RPMI8226 (cell line): ENCODE measurements around the gene NSMCE4A.
"Not testable (repeated sequence)": the region's sequence is repeated elsewhere in the genome, so short reads cannot be mapped to it uniquely, and the experiment has no call there.

Experiments used
- DNase-seq: peaks from one replicate; pipeline ENCODE4 v3.0.0-alpha.2; 2015

NSMCE4A gene, protein sequence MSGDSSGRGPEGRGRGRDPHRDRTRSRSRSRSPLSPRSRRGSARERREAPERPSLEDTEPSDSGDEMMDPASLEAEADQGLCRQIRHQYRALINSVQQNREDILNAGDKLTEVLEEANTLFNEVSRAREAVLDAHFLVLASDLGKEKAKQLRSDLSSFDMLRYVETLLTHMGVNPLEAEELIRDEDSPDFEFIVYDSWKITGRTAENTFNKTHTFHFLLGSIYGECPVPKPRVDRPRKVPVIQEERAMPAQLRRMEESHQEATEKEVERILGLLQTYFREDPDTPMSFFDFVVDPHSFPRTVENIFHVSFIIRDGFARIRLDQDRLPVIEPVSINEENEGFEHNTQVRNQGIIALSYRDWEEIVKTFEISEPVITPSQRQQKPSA

DNA sequence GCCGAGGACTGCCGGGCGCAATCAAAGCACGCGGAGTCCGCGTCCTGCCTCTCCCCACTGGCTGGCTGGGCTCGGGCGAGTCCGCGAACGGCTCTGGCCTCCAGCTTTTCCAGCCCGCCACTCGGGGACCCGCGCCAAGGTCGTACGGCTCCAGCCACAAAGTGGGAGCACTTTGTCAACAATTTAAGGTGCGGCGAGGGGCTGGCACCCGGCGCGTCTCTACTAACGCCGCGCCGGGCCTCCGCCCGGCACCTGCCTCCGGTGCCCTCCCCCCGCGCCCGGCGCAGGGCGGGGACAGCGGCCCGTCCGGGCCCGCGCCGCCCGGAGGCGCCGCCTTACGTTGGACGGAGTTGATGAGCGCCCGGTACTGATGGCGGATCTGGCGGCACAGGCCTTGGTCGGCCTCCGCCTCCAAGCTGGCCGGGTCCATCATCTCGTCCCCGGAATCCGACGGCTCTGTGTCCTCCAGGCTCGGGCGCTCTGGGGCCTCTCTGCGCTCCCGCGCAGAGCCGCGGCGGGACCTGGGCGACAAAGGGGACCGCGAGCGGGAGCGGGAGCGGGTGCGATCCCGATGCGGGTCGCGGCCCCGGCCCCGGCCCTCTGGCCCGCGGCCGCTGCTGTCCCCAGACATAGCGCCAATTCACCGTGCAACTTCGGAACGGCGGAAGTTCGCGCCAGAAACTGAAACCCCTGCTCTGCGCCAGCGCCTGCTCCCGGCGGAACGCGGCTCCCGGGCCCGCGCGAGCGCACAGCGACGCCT lies at the start of gene NSMCE4A:
Gene NSMCE4A (minus strand): TSS at position 683 of the 760 bp plus-strand sequence. CDS start 52 bp downstream, at position 631.
- peak; percentile 86 for DNase-seq

DNA sequence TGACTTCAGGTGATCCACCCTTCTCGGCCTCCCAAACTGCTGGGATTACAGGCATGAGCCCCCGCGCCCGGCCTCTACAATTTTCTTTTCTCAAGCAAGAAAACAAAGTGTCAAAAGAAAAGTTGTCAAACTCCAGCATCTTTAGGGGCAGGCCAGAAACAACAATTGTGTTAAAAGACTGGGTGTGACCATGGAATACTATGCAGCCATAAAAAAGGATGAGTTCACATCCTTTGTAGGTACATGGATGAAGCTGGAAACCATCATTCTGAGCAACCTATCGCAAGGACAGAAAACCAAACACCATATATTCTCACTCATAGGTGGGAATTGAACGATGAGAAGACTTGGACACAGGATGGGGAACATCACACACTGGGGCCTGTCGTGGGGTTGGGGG lies 48.2 kb upstream of the NSMCE4A start:
- DNase-seq, result not testable (repeated sequence)

DNA sequence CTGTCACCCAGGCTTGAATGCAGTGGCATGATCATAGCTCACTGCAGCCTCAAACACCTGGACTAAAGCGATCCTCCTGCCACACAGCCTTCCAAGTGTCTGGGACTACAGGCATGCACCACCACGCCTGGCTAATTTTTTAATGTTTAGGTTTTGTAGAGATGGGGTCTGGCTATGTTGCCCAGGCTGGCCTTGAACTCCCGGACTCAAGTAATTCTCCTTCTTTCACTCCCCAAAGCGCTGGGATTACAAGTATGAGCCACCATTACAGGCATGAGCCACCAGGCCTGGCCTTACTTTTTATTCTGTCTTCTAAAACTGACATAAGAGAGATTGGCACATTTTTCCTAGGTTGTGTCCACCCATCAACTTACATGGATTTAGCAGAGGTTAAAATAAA lies 47.3 kb upstream of the NSMCE4A start:
- DNase-seq, result no peak

DNA sequence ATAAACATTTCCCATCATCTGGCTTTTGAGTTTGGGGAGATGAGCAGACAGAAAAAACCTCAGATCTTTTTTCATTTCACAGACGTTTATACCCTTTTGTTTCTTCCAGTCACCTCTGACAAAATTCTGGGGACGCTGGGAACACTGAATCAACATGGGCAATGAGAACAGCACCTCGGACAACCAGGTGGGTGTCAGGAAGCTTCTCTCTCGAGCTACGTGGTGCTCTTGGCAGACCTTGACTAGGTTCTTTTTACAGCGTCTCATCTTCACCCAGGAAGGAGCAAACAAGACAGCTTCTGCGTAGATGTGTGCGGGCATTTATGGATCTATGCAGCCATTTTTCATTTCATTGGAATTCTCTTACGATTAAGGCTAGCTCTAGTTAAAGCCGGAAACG lies 46.8 kb upstream of the NSMCE4A start:
- no peak for DNase-seq

DNA sequence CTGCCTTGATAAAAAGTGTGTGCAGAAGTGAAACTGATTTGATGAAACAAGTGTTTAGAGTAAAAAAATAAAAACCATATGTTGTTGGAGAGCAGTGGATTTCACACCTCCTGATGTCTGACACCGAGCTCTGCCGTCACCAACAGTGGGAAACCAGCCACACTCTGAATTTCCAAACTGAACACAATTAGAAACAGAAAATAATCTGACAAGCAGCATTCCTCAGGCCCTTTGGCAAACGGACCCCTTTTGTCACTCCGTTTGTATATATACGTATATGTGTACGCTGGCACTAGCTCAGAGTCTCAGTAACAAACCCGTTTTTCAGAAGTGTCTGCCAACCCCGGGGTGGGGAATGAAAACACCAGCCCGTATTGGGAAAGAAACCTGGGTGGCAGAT lies 46.4 kb upstream of the NSMCE4A start:
- peak; percentile 5 for DNase-seq

DNA sequence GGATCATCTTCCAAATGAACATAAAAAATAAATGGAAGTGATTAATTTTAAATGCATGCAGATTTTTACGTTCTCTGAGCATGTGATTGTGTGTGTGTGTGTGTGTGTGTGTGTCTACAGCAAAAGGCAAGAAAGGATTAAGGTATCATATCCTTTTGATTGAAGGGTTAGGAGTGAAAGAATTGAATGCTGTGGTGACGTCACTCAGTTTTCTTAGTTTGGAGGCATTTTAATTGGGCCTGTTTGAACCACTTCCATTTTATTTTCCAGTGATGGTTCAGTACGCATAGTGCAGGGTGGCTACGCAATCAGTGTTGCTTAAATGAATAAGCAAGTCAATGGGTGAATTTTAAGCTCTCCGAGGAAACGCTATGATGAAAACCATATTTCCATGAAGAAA lies 45.2 kb upstream of the NSMCE4A start:
- DNase-seq, result peak; percentile 34

DNA sequence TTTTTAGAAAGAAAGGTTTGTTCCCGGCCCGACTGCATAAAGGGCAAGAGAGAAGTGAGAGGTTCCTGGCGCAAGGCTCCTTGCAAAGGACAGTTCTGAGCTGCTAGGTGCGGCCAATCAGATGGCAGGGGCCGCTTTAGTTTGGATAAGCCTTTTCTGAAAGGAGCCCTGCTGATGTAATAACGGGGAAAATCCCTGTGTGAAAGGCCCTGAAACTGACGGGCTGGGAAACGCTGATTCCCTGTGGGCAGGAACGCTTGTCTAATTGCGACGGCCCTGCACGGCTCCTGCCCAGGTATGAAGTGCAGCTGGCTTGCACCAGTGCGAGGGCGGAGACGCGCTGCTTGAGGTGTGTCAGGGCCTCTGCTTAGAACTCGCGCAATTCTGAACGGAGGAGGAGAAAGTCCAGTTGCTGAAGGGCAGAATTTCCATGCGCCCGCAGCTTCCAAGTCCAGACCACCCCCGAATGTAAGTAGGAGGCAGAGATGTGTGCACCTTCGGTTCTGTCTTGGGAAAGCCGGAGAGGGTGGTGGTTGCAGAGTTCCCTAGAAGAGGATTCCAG lies 44.5 kb upstream of the NSMCE4A start:
- DNase-seq, result peak; percentile 82

DNA sequence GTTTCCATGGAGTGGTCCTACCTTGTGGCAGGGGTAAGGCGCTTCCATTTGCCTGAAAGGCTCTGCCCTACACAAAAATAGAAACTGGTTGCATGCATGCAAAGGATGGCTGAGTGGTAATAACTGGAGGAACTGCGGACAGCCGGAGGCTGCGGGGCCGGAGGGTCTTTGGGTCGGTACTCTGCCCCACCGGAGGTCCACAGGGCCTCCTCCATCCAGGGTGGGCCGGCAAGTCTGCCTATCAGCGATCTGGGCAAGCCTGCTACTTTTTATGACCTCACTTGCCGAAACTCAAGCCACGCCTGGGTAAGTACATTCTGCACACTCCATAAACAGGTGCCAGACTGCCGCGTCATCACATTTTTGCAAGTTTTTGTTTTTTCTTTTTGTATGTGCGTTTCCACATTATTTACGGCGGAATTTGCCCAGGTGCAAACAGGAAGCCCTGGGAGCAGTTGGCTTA lies 44.0 kb upstream of the NSMCE4A start:
- DNase-seq, result peak; percentile 91

DNA sequence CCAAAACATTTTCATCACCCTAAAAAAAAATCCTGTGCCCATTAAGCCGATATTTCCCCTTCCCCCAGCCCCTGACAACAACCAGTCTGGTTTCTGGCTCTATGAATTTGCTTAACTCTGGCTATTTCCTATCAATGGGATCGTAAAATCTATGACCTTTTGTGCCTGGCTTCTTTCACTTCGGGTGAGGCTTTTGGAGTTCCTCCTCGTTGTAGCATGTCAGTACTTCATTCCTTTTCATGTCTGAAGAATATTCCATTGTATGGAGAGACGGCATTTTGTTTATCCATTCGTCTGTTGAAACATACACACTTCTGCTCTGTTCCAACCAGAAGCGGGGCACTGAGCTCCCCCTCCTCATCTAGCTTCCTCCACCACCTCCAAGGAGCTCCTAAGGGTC lies 43.5 kb upstream of the NSMCE4A start:
- peak; percentile 11 for DNase-seq

DNA sequence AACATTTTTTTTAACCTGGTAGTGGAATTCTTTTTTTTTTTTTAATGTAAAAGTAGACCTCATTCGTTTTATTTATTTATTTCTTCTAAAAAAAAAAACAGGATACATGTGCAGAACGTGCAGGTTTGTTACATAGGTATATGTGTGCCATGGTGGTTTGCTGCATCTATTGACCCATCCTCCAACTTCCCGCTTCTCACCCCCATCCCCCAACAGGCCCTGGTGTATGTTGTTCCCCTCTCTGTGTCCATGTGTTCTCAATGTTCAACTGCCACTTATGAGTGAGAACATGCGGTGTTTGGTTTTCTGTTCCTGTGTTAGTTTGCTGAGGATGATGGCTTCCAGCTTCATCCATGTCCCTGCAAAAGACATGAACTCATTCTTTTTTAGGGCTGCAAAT lies 42.9 kb upstream of the NSMCE4A start:
- DNase-seq, result peak; percentile 62

DNA sequence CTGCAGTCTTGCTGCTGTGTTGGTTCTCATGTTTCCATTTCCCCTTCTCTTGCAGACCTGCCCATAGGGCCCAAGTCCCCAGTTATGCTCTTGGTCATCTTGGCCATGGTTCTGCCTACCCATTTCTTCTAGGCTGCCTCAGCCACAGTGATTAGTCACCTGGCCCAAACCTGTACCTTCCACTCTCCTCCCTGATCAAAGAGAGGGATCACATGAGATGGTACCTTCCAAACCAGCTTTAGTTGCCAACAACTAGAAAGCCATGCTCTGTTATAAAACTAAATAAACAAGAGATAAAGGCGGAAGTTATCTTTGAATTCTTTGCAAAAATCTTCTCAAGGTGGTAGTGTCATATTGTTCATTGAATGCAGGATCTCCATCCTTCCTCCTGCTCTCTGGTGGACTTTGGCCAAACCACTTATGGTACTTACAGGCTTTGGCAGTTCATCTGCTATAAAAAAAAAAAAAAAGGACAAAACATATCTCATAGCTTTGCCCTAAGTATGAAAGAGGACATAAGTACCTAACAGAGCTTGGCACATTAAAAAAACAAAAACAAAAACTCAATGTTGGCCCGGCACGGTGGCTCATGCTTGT lies 39.7 kb upstream of the NSMCE4A start:
- no peak for DNase-seq

DNA sequence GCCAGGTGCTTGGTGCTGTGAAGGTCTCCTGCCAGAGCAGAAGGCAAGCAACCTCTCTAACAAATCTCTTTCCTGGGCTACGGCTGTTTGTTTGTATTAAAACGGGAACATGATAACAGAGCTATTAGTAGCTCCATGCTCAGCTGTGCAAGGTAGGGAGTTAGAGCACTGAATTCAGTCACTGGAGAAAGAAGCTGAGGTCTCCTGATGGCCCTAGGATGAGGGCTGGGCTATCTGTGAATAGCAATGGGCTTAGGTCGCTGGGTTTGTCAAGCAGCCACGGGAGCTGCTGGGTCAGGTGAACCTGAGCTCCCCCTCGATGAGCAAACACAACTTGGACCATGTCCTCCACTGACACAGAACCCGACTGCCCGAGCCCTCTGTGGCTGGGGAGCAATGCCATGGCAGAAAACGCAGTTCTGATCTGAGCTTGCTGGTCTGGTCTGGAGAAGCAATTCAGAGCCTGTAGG lies 38.3 kb upstream of the NSMCE4A start:
- DNase-seq, result no peak

DNA sequence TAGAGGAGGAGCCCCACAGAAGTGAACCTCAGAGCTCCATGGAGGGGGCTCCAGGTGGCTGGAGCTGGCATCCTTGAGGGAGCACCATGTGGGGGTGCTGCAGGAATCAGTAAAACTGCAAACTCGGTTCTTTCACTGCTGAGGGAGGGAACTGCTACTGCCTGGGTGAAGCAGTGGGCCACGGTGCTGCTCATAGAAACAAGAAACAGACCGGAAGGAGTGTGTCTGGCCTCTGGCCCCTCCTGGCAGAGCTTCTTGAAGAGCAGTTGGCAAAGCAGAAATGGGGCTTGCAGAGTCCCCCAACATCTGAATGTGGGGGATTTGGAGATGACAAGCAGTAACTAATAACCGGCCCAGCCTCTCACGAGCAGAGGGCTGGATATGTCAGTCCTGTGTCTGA lies 37.7 kb upstream of the NSMCE4A start:
- DNase-seq, result no peak

DNA sequence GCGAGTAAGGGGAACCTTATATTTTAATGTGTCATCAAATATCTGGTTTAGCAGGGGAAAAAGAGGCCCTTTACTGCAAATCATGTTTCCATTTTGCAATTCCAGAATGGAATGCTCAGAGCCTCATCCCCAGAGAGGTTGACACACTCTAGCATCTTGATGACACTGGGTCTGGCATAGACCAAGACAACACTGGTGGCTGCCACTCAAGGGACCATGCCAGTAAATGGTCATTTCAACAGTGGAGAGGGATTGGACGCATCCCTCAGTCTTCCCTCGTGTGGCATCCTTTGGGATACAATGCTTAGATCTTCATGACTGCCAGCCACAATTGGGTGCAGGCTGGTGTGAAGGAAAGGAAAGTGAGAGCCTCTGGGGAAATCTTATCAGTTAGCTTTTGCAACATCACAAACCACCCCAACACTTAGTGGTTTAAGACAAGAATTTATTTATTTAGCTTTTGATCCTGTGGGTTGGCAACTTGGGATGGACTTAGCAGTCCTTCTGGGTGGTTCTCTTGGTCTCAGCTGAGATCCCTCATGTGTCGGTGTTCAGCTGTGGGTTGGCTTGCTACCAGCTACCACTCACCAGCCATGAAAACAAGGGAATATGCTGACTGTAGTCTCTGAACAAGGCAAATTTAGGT lies 35.5 kb upstream of the NSMCE4A start:
- no peak for DNase-seq

DNA sequence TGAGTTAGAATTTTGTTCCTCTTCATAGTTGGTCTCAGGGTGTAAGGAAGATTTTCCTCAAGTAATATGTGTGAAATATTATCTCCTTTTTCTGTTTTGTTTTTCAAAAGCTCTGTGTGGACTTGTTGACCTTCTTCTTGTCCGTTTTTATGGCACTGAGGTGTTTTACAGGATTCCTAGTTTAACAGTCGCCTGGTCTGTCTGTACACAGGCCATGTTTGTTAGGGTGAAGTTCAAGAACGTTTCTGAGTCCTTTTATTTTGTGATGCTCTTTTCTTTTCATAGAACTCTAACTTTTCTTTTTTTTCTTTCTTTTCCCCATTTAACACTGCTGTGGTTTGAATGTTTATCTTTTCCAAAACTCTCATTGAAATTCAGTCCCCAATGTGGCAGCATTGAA lies 32.4 kb upstream of the NSMCE4A start:
- no peak for DNase-seq

DNA sequence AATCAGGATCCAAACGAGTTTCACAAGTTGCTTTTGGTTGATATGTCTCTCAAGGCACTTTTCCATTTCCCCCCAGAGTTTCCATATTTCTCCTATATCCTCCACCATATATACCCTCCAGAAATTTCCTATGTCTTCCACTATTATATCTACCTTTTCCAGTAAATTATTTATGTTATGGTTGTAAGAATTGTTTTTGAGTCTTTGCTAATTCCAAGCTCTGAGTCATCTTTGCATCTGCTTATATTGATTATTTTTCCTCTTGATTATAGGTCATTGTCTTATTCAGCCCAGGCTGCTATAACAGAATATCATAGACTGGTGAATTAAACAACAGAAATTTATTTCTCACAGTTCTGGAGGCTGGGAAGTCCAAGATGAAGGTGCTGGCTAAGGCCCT lies 26.7 kb upstream of the NSMCE4A start:
- no peak for DNase-seq

DNA sequence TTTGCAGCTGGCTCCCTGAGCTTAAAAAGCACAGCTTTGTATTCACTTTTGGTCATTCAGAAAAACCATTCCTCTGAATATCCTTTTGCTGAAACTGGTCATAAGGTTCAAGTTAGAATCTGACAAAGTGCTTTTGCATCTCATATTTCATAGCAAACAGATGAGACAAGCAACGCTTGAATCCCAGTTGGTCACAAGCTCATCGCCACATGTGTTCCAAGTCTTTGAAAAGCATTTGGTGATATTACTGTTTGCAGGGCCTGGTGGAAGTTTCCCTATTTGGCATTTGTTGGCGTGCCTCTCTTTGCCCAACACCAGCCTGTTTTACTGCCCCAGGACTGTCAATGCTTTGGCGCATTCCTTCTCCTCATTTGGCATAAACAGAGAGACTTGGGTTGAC lies 24.3 kb upstream of the NSMCE4A start:
- DNase-seq, result no peak

DNA sequence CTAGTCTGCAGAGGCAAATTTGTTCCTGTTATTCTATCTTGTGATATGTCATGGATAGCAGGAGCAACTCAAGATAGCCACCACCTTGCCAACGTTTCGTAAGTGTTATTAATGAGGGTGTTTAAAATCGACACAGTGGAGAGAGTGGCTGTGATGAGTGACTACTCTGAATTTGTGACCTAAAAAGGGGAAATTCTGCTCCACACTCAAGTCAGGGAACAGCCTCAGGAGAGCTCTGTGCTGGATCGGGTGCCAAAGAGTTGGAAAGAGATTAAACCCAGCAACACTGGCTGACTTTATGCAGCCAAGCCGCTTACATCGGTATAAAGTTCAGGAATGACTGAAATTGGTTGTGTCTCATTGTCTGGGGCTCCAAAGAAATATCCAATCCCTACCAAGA lies 23.4 kb upstream of the NSMCE4A start:
- no peak for DNase-seq

DNA sequence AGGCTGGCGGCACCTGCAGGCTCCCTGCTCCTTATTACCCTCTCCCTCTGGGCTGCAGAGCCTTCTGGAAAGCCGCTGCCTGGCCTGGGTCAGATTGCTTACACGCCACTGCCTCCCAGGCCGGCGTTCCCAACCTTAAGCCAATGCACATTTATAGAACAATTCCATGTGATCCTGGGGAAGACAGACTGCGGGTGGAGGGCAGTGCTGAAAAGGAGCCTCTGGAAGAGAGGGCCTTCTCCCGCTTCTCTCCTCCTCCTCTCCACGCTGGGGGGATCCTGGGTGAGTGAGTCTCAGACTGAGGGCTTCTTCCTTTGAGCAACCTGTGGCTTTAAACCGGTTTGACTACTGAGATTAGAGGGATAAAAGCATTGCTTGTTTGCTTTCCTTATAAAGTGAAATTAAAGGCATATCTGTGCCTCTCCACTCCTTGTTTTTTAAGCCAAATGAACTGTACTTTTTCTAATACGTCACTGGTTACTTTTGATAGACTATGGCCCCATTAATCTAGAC lies 19.5 kb upstream of the NSMCE4A start:
- DNase-seq, result no peak

DNA sequence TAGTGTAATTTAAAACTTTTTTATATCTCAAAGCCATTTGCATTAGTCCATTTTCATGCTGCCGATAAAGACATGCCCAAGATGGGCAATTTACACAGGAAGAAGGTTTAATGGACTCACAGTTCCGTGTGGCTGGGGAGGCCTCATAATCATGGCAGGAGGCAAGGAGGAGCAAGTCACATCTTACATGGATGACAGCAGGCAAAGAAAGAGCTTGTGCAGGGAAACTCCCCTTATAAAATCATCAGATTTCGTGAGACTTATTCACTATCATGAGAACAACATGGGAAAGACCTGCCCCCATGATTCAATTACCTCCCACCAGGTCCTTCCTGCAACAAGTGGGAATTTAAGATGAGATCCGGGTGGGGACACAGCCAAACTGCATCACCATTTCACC lies 16.7 kb upstream of the NSMCE4A start:
- DNase-seq, result not testable (repeated sequence)

DNA sequence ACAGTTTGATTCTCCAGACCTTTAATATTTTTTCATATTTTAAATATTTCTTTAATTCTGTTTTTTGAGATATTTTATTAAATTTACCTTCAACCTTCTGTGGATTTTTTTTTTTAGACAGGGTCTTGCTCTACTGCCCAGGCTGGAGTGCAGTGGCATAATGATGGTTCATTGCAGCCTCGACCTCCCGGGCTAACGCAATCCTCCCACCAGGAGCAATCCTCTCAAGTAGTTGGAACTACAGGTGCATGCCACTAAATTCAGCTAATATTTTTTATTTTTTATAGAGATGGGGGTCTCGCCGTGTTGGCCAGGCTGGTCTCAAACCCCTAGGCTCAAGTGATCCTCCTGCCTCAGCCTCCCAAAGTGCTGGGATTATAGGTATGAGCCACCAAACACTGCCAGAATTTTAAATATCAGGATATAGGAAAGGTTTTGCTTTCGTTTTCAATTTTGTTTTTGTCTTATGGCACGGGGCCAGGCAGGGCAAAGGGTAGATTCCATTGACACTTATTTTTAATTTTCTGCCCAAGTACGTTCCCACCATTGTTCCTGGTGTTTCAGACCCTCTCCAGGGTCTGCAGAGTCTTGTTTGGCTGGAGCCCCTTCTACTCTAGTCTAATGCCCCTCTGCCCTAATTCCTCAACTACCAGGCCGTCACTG lies 15.1 kb upstream of the NSMCE4A start:
- peak; percentile 55 for DNase-seq
